Activated CD8-positive, alpha-beta T cell treated with anti-CD3 and anti-CD28 coated beads, Interleukin-2, amount 10 ng/mL, durations not matched to agents 7 days and 5 days (primary cell): Measurements from ENCODE around the gene FBXL7. TPM values are rescaled to one million over a fixed set of nuclear protein-coding genes. Genes with fewer than 3 reads are reported as not detected.

Source experiments
- ATAC-seq: fragments of 150-1000 bp; cut with Tn5 transposase; one replicate; pipeline ENCODE4 v1.10.0; 2021; ENCODE audit warnings: moderate library complexity
- CTCF ChIA-PET: fragments of 350-600 bp; sonication (Branson Sonifier 250); formaldehyde crosslinking; loops from one replicate; lab custom pipeline; 2021; ENCODE audit warnings: antibody characterized with exemption; lab: Charles Lee
- POLR2A ChIA-PET: fragments of 350-600 bp; sonication (Branson Sonifier 250); formaldehyde crosslinking; loops from one replicate; lab custom pipeline; 2021; ENCODE audit warnings: antibody characterized with exemption; lab: Charles Lee
- DNase-seq: peaks from one replicate; pipeline ENCODE4 v3.0.0-alpha.2; 2020
- H3K27ac Mint-ChIP-seq: one replicate; pipeline ENCODE4 v1.8.0; 2021; ENCODE audit warnings: mild to moderate bottlenecking, mixed read lengths
- H3K27me3 Mint-ChIP-seq: one replicate; pipeline ENCODE4 v1.8.0; 2021; ENCODE audit warnings: low read depth, mixed read lengths
- H3K36me3 Mint-ChIP-seq: one replicate; pipeline ENCODE4 v1.8.0; 2021; ENCODE audit warnings: low read depth, mixed read lengths
- H3K4me1 Mint-ChIP-seq: one replicate; pipeline ENCODE4 v1.8.0; 2021; ENCODE audit warnings: low read depth, mixed read lengths
- H3K4me3 Mint-ChIP-seq: one replicate; pipeline ENCODE4 v1.8.0; 2021; ENCODE audit warnings: mild to moderate bottlenecking, mixed read lengths
- H3K9me3 Mint-ChIP-seq: one replicate; pipeline ENCODE4 v1.8.0; 2022; ENCODE audit warnings: mixed read lengths; ENCODE audit not compliant: insufficient read depth
- total RNA-seq, 2 experiments: library from RNA; stranded (reverse); gene quantifications; one replicate each; pipeline ENCODE4 v1.2.3, GENCODE V29; 2021

The FBXL7 gene
- total RNA-seq, 2 experiments from 2014 or later = not detected

DNA sequence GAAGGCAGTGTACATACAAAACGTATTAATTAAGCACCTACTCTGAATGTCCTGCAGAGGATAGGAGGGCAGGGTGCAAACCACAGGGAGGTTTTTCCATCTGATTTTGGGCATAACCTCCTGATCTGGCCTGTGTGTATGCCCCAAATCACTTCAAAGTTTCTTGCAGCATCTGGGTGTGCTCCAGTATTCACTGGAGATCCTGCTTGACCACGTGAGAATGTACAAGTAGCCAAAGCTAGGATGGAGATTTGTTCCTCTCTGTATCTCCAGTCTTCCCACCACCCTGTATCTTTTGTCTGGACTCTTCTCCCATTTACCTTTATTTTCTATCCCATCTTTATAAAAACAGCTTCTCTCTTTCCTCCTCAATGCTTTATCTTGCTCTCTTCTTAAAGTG lies 207.7 kb downstream of the FBXL7 start:
- DNase-seq = no peak
- no peak for ATAC-seq
- no peaks in the 10 kb centered on the region for H3K9me3 Mint-ChIP-seq
- POLR2A ChIA-PET = no interaction called here
- H3K4me3 Mint-ChIP-seq = no peak overlapping the region
- CTCF ChIA-PET = no interaction called here
- H3K27ac Mint-ChIP-seq = no peak overlapping the region
- no peaks in the 10 kb centered on the region for H3K36me3 Mint-ChIP-seq
- no peaks in the 10 kb centered on the region for H3K27me3 Mint-ChIP-seq
- no peaks in the 10 kb centered on the region for H3K4me1 Mint-ChIP-seq

DNA sequence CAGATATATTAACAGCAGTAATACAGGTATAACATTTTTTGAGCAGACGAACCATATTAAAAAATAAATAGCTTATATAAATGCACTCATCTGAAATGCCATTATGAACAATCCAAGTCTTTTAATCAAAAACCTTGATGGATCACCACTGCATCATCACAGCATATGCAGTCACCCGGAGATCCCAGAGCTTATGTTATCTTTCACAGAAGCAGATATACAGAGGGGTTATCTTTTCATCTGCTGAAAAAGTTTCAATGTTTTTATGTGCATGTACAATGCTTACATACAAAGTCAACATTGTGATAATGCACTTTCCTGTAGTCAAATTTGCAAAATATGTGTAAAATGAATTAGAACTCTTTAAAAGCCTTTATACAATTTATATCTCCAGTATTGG lies 211.9 kb downstream of the FBXL7 start:
- Mint-ChIP-seq H3K36me3 (no peaks in the 10 kb centered on the region), H3K27ac (no peak overlapping the region), H3K27me3 (no peaks in the 10 kb centered on the region), H3K4me3 (no peak overlapping the region), H3K4me1 (no peaks in the 10 kb centered on the region), H3K9me3 (no peaks in the 10 kb centered on the region)
- DNase-seq (no peak), ATAC-seq (no peak)
- ChIA-PET POLR2A (no interaction called here), CTCF (no interaction called here)

GRCh38 chr5:15715535-15715934 lies 215.6 kb downstream of the FBXL7 start:
- Mint-ChIP-seq H3K4me3 (no peak overlapping the region), H3K27ac (no peak overlapping the region), H3K4me1 (no peaks in the 10 kb centered on the region), H3K9me3 (no peaks in the 10 kb centered on the region), H3K27me3 (no peaks in the 10 kb centered on the region), H3K36me3 (no peaks in the 10 kb centered on the region)
- no peak for DNase-seq
- POLR2A ChIA-PET = no interaction called here
- no peak for ATAC-seq
- CTCF ChIA-PET = no interaction called here

GRCh38 chr5:15715967-15716366 lies 216.0 kb downstream of the FBXL7 start:
- H3K36me3 Mint-ChIP-seq = no peaks in the 10 kb centered on the region
- H3K9me3 Mint-ChIP-seq = no peaks in the 10 kb centered on the region
- POLR2A ChIA-PET = no interaction called here
- no peak overlapping the region for H3K4me3 Mint-ChIP-seq
- ATAC-seq (no peak), DNase-seq (no peak)
- no peaks in the 10 kb centered on the region for H3K27me3 Mint-ChIP-seq
- CTCF ChIA-PET = no interaction called here
- no peak overlapping the region for H3K27ac Mint-ChIP-seq
- H3K4me1 Mint-ChIP-seq = no peaks in the 10 kb centered on the region

- ATAC-seq (no peak), DNase-seq (no peak)
- Mint-ChIP-seq H3K36me3 (no peaks in the 10 kb centered on the region), H3K27me3 (no peaks in the 10 kb centered on the region), H3K4me3 (no peak overlapping the region), H3K9me3 (no peaks in the 10 kb centered on the region), H3K27ac (no peak overlapping the region), H3K4me1 (no peaks in the 10 kb centered on the region)
- ChIA-PET POLR2A (no interaction called here), CTCF (no interaction called here)
Measured at GRCh38 chr5:15717001-15717400, 217.0 kb downstream of the FBXL7 start.

- CTCF ChIA-PET = no interaction called here
- H3K36me3 Mint-ChIP-seq = no peaks in the 10 kb centered on the region
- DNase-seq (no peak), ATAC-seq (no peak)
- POLR2A ChIA-PET = no interaction called here
- H3K27me3 Mint-ChIP-seq = no peaks in the 10 kb centered on the region
- H3K27ac Mint-ChIP-seq = no peak overlapping the region
- no peak overlapping the region for H3K4me3 Mint-ChIP-seq
- H3K9me3 Mint-ChIP-seq = no peaks in the 10 kb centered on the region
- H3K4me1 Mint-ChIP-seq = no peaks in the 10 kb centered on the region
Measured at GRCh38 chr5:15718421-15719179, 218.6 kb downstream of the FBXL7 start.

DNA sequence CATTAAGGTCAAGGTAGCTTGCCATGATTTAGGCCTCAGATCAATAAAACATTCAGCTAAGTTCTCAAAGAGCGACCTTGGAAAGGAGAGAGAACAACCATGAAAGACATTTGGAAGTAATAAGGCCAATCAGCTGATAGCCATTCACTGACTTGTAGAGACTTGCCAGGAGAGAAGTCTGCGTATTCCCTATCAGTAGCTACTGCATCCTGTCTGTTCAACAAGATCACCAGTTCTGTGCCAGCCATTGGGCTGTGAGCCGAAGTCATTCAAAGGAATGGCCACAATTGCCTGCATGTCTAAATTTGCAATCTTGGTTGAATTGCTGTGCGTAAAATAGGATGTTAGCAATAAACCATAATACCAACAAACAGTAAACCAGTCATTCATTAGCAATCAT lies 219.8 kb downstream of the FBXL7 start:
- Mint-ChIP-seq H3K27me3 (no peaks in the 10 kb centered on the region), H3K4me3 (no peak overlapping the region), H3K27ac (no peak overlapping the region), H3K36me3 (no peaks in the 10 kb centered on the region), H3K4me1 (no peaks in the 10 kb centered on the region), H3K9me3 (no peaks in the 10 kb centered on the region)
- ChIA-PET POLR2A (no interaction called here), CTCF (no interaction called here)
- DNase-seq (no peak), ATAC-seq (no peak)

GRCh38 chr5:15720515-15720914 lies 220.5 kb downstream of the FBXL7 start:
- Mint-ChIP-seq H3K4me3 (no peak overlapping the region), H3K36me3 (no peaks in the 10 kb centered on the region), H3K27ac (no peak overlapping the region), H3K27me3 (no peaks in the 10 kb centered on the region), H3K9me3 (peaks cover 6% of the 10 kb centered on the region), H3K4me1 (no peaks in the 10 kb centered on the region)
- ChIA-PET CTCF (no interaction called here), POLR2A (no interaction called here)
- ATAC-seq = no peak
- no peak for DNase-seq

DNA sequence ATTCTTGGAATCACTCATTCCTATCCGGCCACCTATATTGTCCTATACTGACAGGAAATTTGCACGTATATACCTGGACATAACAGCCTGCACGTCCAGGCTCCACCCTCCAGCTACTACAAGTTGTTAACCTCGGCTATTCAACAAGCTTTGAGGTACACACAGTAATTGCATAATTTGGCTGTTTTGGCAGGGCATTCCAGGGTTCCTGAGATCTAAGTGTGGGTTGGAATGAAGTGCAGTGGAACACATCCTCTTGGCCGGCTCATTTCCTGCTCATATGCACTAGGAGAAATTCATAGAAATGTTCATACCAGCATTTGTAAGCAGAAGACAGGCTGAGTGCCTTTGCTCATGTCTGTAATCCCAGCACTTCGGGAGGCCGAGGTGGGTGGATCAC lies 222.3 kb downstream of the FBXL7 start:
- CTCF ChIA-PET = no interaction called here
- ATAC-seq = no peak
- H3K27me3 Mint-ChIP-seq = no peaks in the 10 kb centered on the region
- H3K36me3 Mint-ChIP-seq = no peaks in the 10 kb centered on the region
- H3K27ac Mint-ChIP-seq = no peak overlapping the region
- H3K4me3 Mint-ChIP-seq = no peak overlapping the region
- H3K9me3 Mint-ChIP-seq = peaks cover 10% of the 10 kb centered on the region
- no peaks in the 10 kb centered on the region for H3K4me1 Mint-ChIP-seq
- DNase-seq = no peak
- POLR2A ChIA-PET = no interaction called here

- H3K27me3 Mint-ChIP-seq = no peaks in the 10 kb centered on the region
- no peak overlapping the region for H3K4me3 Mint-ChIP-seq
- no peaks in the 10 kb centered on the region for H3K4me1 Mint-ChIP-seq
- H3K36me3 Mint-ChIP-seq = no peaks in the 10 kb centered on the region
- ATAC-seq = no peak
- CTCF ChIA-PET = no interaction called here
- POLR2A ChIA-PET = no interaction called here
- H3K9me3 Mint-ChIP-seq = peaks cover 19% of the 10 kb centered on the region
- DNase-seq = no peak
- H3K27ac Mint-ChIP-seq = no peak overlapping the region
Measured at GRCh38 chr5:15727375-15727774, 227.4 kb downstream of the FBXL7 start.

- no peaks in the 10 kb centered on the region for H3K36me3 Mint-ChIP-seq
- ChIA-PET CTCF (no interaction called here), POLR2A (no interaction called here)
- H3K4me3 Mint-ChIP-seq = no peak overlapping the region
- no peak overlapping the region for H3K27ac Mint-ChIP-seq
- ATAC-seq (no peak), DNase-seq (no peak)
- H3K9me3 Mint-ChIP-seq = peaks cover 19% of the 10 kb centered on the region
- no peaks in the 10 kb centered on the region for H3K27me3 Mint-ChIP-seq
- no peaks in the 10 kb centered on the region for H3K4me1 Mint-ChIP-seq
Measured at GRCh38 chr5:15728811-15729210, 228.8 kb downstream of the FBXL7 start.

GRCh38 chr5:15731699-15732098 lies 231.7 kb downstream of the FBXL7 start:
- ChIA-PET POLR2A (no interaction called here), CTCF (no interaction called here)
- peaks cover 13% of the 10 kb centered on the region for H3K9me3 Mint-ChIP-seq
- H3K4me1 Mint-ChIP-seq = no peaks in the 10 kb centered on the region
- ATAC-seq (no peak), DNase-seq (no peak)
- H3K36me3 Mint-ChIP-seq = no peaks in the 10 kb centered on the region
- H3K4me3 Mint-ChIP-seq = no peak overlapping the region
- no peak overlapping the region for H3K27ac Mint-ChIP-seq
- no peaks in the 10 kb centered on the region for H3K27me3 Mint-ChIP-seq

- Mint-ChIP-seq H3K4me1 (no peaks in the 10 kb centered on the region), H3K27ac (no peak overlapping the region), H3K27me3 (no peaks in the 10 kb centered on the region), H3K4me3 (no peak overlapping the region), H3K36me3 (no peaks in the 10 kb centered on the region), H3K9me3 (peaks cover 6% of the 10 kb centered on the region)
- no peak for DNase-seq
- ATAC-seq = no peak
- ChIA-PET POLR2A (no interaction called here), CTCF (no interaction called here)
Measured at GRCh38 chr5:15734058-15734457, 234.1 kb downstream of the FBXL7 start.
